ENCODE measurements around the gene KRTAP3-1. TPM values are rescaled to one million over a fixed set of nuclear protein-coding genes. Genes with fewer than 3 reads are reported as not detected.

The KRTAP3-1 gene
- polyA plus RNA-seq, 2 of the 4 experiments (the other 2 are of a cell fraction): not detected

- TF ChIP-seq JUNB (IDR thresholded peaks at IDR 0.05) (no peak), MAX (IDR thresholded peaks at IDR 0.05) (no peak), EHMT2 (IDR thresholded peaks at IDR 0.05; ENCODE audit: low read depth) (no peak), MAFK (IDR thresholded peaks at IDR 0.05; ENCODE audit: partially characterized antibody) (no peak)
- Histone ChIP-seq H3K4me1 (peaks cover 18% of the 10 kb centered on the region; the same call in 2 of the 3 replicates), H3K27ac (no peak overlapping the region), H3K4me2 (0 out of 3 replicates have a peak overlapping the region, but pooled peaks have one; percentile 8), H3K9me3 (no peaks in the 10 kb centered on the region), H3K4me3 (no peak overlapping the region)
- no peak for DNase-seq (ENCODE audit: low read depth in 1 of 2, low spot score in 1 of 2)
- ChIA-PET POLR2A (no interaction called here), CTCF (interaction anchor here (0.9 to 1.0 kb wide), 2 partner anchors 8 to 539 kb away, joined by 3 read pairs; no protein-coding TSS in a partner anchor)
- 90% methylated on average over 1 of the region's 1 CpG for WGBS (ENCODE audit: missing lambda C conversion rate)
- FAIRE-seq: no peak
- no peak for ATAC-seq
These were observed 1.0 kb upstream of the KRTAP3-1 start for GRCh38 chr17:41009936-41010335.

- FAIRE-seq: peak; percentile 54
- no peak for DNase-seq (ENCODE audit: low read depth in 1 of 2, low spot score in 1 of 2)
- POLR2A ChIA-PET: no interaction called here
- Histone ChIP-seq H3K9me3 (no peaks in the 10 kb centered on the region), H3K27ac (no peak overlapping the region), H3K4me3 (no peak overlapping the region), H3K4me2 (peak overlapping the region; percentile 8; the same call in 2 of the 3 replicates), H3K4me1 (peaks cover 18% of the 10 kb centered on the region; the same call in 2 of the 3 replicates)
- ATAC-seq: no peak
- CTCF ChIA-PET: interaction anchor here (0.9 to 1.0 kb wide), 2 partner anchors 8 to 539 kb away, joined by 3 read pairs; no protein-coding TSS in a partner anchor
- WGBS (ENCODE audit: missing lambda C conversion rate): 16% methylated on average over 4 of the region's 4 CpGs
- peak; percentile 54 for TF ChIP-seq GATA3 (IDR thresholded peaks at IDR 0.05; ENCODE audit: borderline replicate concordance)
- TF ChIP-seq JUN (IDR thresholded peaks at IDR 0.05): no peak
These were observed 403 bp upstream of the KRTAP3-1 start for GRCh38 chr17:41009301-41009760.

GRCh38 chr17:41004397-41004796 is 4.5 kb downstream of the KRTAP3-1 start:
- Histone ChIP-seq H3K4me2 (no peak overlapping the region), H3K4me1 (peaks cover 18% of the 10 kb centered on the region), H3K27ac (no peak overlapping the region), H3K9me3 (no peaks in the 10 kb centered on the region), H3K4me3 (no peak overlapping the region)
- TF ChIP-seq ZFP36 (IDR thresholded peaks at IDR 0.05; ENCODE audit: borderline replicate concordance, partially characterized antibody) (no peak), EHMT2 (IDR thresholded peaks at IDR 0.05; ENCODE audit: low read depth) (no peak), CTCF (IDR thresholded peaks at IDR 0.05) (no peak), ZSCAN20 (CRISPR knock-in tag; IDR thresholded peaks at IDR 0.05) (no peak), GATA3 (IDR thresholded peaks at IDR 0.05; ENCODE audit: borderline replicate concordance) (no peak), HOXB13 (CRISPR knock-in tag; IDR thresholded peaks at IDR 0.05; ENCODE audit: low read depth) (no peak), BHLHE40 (IDR thresholded peaks at IDR 0.05; ENCODE audit: low read depth, low read length) (no peak)
- FAIRE-seq (no peak), ATAC-seq (no peak), DNase-seq (ENCODE audit: low read depth in 1 of 2, low spot score in 1 of 2) (no peak)
- 83% methylated on average over 3 of the region's 3 CpGs for WGBS (ENCODE audit: missing lambda C conversion rate)
- ChIA-PET CTCF (no interaction called here), POLR2A (no interaction called here)

GRCh38 chr17:41003926-41004325 is 5.0 kb downstream of the KRTAP3-1 start:
- Histone ChIP-seq H3K9me3 (no peaks in the 10 kb centered on the region), H3K4me2 (no peak overlapping the region), H3K4me3 (no peak overlapping the region), H3K4me1 (peaks cover 13% of the 10 kb centered on the region), H3K27ac (no peak overlapping the region)
- ChIA-PET CTCF (no interaction called here), POLR2A (no interaction called here)
- TF ChIP-seq RNF2 (IDR thresholded peaks at IDR 0.05; ENCODE audit: borderline replicate concordance, low read depth): no peak
- peak; percentile 88 for TF ChIP-seq MAFK (IDR thresholded peaks at IDR 0.05; ENCODE audit: partially characterized antibody)
- no peak for TF ChIP-seq EHMT2 (IDR thresholded peaks at IDR 0.05; ENCODE audit: low read depth)
- no peak for TF ChIP-seq FOSL2 (IDR thresholded peaks at IDR 0.05)
- no peak for TF ChIP-seq FOSL2 (CRISPR knock-in tag; IDR thresholded peaks at IDR 0.05)
- TF ChIP-seq POLR2AphosphoS2 (conservative IDR thresholded peaks at IDR 0.05; ENCODE audit: low read length): no peak
- TF ChIP-seq TFCP2L1 (CRISPR knock-in tag; IDR thresholded peaks at IDR 0.05): no peak
- no peak for TF ChIP-seq CEBPB (IDR thresholded peaks at IDR 0.05)
- 60% methylated on average over 4 of the region's 4 CpGs for WGBS (ENCODE audit: missing lambda C conversion rate)
- FAIRE-seq (peak; percentile 92), DNase-seq (ENCODE audit: low read depth in 1 of 2, low spot score in 1 of 2) (no peak), ATAC-seq (no peak)
